ENCODE measurements around the gene UCN3.

Gene UCN3

DNA sequence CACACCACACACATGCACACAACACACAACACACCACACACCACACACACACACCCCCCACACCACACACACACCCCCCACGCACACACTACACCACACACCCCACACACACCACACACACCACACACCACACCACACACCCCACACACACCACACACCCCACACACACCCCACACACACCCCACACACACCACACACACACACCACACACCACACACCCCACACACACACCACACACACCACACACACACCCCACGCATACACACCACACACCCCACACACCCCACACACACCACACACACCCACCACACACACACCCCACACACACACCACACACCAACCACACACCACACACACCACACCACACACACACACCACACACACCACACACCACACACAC, 16.4 kb downstream of the UCN3 start:
- no peak for DNase-seq
- Histone ChIP-seq H3K27me3 (ENCODE audit: insufficient read depth, low read depth, severe bottlenecking) (peaks cover 7% of the 10 kb centered on the region), H3K27ac (no peak overlapping the region), H3K36me3 (no peaks in the 10 kb centered on the region), H3K4me3 (ENCODE audit: low read depth, low read length) (no peak overlapping the region), H3K9me3 (ENCODE audit: severe bottlenecking) (no peaks in the 10 kb centered on the region)
- TF ChIP-seq, protein P1, sequence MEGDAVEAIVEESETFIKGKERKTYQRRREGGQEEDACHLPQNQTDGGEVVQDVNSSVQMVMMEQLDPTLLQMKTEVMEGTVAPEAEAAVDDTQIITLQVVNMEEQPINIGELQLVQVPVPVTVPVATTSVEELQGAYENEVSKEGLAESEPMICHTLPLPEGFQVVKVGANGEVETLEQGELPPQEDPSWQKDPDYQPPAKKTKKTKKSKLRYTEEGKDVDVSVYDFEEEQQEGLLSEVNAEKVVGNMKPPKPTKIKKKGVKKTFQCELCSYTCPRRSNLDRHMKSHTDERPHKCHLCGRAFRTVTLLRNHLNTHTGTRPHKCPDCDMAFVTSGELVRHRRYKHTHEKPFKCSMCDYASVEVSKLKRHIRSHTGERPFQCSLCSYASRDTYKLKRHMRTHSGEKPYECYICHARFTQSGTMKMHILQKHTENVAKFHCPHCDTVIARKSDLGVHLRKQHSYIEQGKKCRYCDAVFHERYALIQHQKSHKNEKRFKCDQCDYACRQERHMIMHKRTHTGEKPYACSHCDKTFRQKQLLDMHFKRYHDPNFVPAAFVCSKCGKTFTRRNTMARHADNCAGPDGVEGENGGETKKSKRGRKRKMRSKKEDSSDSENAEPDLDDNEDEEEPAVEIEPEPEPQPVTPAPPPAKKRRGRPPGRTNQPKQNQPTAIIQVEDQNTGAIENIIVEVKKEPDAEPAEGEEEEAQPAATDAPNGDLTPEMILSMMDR (IDR thresholded peaks at IDR 0.05; ENCODE audit: low read depth, low read length) = no peak

DNA sequence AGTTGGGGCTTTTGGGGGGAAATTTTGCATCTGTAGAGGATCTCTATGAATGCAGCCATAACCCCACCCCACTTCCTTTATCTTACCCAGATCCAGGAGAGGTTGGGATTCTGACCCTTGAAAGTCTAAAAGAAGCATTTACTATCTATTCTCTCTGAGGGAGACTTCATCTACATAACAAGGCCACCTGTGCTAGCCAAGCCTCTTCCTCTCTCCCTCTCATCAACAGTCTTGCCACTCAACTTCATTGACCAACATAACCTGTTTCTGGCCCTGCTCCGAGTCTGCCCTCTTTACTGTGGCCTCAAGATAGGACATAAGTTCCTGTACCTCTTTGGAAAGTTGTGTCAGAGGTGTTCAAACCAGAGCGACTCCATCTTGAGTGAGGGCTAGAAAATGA, 20.5 kb downstream of the UCN3 start:
- no peak for DNase-seq
- TF ChIP-seq, protein P1 (IDR thresholded peaks at IDR 0.05; ENCODE audit: low read depth, low read length) = no peak

DNA sequence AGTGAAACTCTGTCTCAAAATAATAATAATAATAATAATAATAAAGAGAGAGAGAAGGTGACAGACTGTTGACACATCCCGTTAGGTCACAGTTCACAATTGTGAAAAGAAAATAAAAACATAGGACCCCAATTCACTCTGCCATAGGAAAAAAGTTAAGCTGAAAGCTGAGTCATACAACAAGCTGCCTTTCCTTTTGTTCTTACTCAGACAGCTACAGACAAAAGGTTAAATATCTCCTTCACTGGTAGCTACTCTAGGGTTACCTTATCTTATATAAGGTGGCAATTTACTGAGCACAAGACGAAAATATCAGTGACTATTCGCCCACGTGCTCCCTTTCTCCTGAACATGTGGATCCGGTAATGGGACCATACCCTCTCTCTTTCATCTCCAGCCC, 22.4 kb downstream of the UCN3 start:
- no peak overlapping the region for H3K27ac ChIP-seq
- no peaks in the 10 kb centered on the region for H3K9me3 ChIP-seq (ENCODE audit: severe bottlenecking)
- no peaks in the 10 kb centered on the region for H3K27me3 ChIP-seq (ENCODE audit: insufficient read depth, low read depth, severe bottlenecking)
- TF ChIP-seq, protein P1 (IDR thresholded peaks at IDR 0.05; ENCODE audit: low read depth, low read length) = no peak
- H3K36me3 ChIP-seq = no peaks in the 10 kb centered on the region
- H3K4me3 ChIP-seq (ENCODE audit: low read depth, low read length) = no peak overlapping the region
- no peak for DNase-seq

More for the DNA sequence above, 20.5 kb downstream of the UCN3 start:
- H3K36me3 ChIP-seq = no peaks in the 10 kb centered on the region
- no peak overlapping the region for H3K4me3 ChIP-seq (ENCODE audit: low read depth, low read length)
- H3K27ac ChIP-seq = no peak overlapping the region
- H3K27me3 ChIP-seq (ENCODE audit: insufficient read depth, low read depth, severe bottlenecking) = no peaks in the 10 kb centered on the region
- no peaks in the 10 kb centered on the region for H3K9me3 ChIP-seq (ENCODE audit: severe bottlenecking)

DNA sequence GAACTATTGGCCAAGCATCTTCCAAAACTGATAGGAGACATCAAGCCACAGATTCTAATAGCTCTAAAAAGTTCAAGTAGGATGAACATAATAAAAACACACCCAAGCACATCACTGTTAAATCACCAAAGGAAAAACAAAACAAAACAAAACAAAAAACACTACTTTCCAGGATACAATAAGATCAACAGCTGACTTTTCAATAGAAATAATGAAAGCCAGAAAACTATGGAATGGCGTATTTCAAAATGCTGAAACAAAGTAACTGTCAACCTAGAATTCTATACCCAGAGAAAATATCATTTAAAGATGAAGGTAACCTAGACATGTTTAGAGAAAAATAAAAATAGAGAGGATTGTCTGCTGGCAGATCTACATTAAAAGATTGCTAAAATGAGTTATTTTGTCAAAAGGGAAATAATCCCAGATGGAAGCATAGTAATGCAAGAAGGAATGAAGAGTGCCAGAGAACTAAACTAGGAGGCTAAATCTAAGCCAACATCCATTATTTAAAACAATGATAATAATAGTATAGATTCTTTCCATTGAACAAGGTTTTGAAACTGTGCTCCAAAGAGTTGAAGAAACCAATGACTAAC, 25.9 kb downstream of the UCN3 start:
- H3K36me3 ChIP-seq = no peaks in the 10 kb centered on the region
- no peaks in the 10 kb centered on the region for H3K27me3 ChIP-seq (ENCODE audit: insufficient read depth, low read depth, severe bottlenecking)
- TF ChIP-seq, protein P1 (IDR thresholded peaks at IDR 0.05; ENCODE audit: low read depth, low read length) = no peak
- no peak overlapping the region for H3K4me3 ChIP-seq (ENCODE audit: low read depth, low read length)
- no peaks in the 10 kb centered on the region for H3K9me3 ChIP-seq (ENCODE audit: severe bottlenecking)
- no peak overlapping the region for H3K27ac ChIP-seq
- DNase-seq = no peak

DNA sequence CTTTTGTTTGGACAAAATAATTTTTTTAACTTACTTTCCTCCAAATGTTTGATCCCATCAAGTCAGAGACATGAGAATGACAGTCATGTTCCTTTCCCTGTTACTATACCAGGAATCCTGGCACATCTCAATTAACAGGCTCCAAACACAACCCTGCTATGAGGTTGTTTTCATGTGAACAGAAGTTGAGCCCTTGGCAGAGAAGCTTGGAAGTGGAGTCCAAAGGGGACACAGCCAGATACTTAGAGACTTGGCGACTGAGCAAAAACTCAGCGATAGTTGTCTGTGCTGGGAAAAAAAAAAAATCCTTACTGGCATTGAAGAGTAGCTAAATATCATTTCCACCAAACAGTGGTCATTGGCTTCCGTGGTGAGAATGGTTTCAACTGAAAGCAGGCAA, 27.0 kb downstream of the UCN3 start:
- no peaks in the 10 kb centered on the region for H3K36me3 ChIP-seq
- no peak overlapping the region for H3K4me3 ChIP-seq (ENCODE audit: low read depth, low read length)
- H3K27ac ChIP-seq = no peak overlapping the region
- no peaks in the 10 kb centered on the region for H3K27me3 ChIP-seq (ENCODE audit: insufficient read depth, low read depth, severe bottlenecking)
- TF ChIP-seq, protein P1 (IDR thresholded peaks at IDR 0.05; ENCODE audit: low read depth, low read length) = no peak
- H3K9me3 ChIP-seq (ENCODE audit: severe bottlenecking) = no peaks in the 10 kb centered on the region
- DNase-seq = no peak

DNA sequence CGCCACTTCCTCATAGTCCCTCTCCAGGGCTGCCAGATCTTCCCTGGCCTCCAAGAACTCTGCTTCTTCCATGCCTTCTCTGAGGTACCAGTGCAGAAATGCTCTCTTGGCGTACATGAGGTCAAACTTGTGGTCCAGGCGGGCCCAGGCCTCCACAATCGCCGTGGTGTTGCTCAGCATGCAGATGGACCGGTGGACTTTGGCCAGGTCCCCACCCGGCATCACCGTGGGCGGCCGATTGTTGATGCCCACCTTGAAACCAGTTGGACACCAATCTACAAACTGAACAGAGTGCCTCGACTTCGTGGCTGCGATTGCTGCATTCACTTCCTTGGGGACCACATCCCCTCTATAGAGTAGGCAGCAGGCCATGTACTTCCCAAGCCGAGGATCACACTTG, 28.8 kb downstream of the UCN3 start:
- Histone ChIP-seq H3K9me3 (ENCODE audit: severe bottlenecking) (no peaks in the 10 kb centered on the region), H3K27me3 (ENCODE audit: insufficient read depth, low read depth, severe bottlenecking) (no peaks in the 10 kb centered on the region), H3K27ac (no peak overlapping the region), H3K4me3 (ENCODE audit: low read depth, low read length) (no peak overlapping the region), H3K36me3 (no peaks in the 10 kb centered on the region)
- no peak for DNase-seq
- TF ChIP-seq, protein P1 (IDR thresholded peaks at IDR 0.05; ENCODE audit: low read depth, low read length) = no peak
